ENCODE data around the gene TAX1BP1.

DNA sequence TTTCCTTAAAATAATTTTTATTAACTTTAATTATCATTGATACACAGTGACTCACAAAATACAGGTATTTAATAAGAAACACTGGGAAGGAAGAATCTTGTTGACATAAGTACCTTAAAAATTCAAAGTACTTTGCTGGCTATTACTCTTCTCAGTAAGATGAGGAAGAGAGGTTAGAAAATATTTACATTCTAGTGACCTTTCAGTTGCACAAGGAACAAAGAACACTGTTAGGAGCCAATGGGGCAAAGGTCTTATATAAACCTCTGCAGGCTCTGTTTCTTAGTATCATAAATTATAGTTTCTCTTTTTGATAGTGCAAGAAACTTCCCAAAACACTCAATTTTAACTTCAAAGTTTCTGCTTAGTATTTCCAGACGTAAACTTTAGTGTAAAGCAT lies 4.8 kb upstream of the TAX1BP1 start:
- TF ChIP-seq ZNF331 (CRISPR knock-in tag; IDR thresholded peaks at IDR 0.05; ENCODE audit: low read depth) (no peak), CTCF (conservative IDR thresholded peaks at IDR 0.05; ENCODE audit: low read depth in 2 of 2) (no peak), POLR2AphosphoS5 (IDR thresholded peaks at IDR 0.05; ENCODE audit: low read depth) (no peak), EZH2 (IDR thresholded peaks at IDR 0.05; ENCODE audit: low read depth, unreplicated experiment) (no peak)
